Measurements from ENCODE around the gene ATP5ME.

Gene ATP5ME

DNA sequence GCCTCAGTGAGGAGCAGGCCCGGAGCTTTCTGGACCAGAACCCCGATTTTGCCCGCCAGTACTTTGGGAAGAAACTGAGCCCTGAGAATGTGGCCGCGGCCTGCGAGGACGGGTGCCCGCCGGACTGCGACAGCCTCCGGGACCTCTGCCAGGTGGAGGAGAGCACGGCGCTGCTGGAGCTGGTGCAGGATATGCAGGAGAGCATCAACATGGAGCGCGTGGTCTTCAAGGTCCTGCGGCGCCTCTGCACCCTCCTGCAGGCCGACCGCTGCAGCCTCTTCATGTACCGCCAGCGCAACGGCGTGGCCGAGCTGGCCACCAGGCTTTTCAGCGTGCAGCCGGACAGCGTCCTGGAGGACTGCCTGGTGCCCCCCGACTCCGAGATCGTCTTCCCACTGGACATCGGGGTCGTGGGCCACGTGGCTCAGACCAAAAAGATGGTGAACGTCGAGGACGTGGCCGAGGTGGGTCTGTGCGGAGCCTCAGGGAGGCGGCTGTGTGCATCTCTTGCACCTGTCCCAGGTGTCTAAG lies 48.4 kb downstream of the ATP5ME start:
- no peak overlapping the region for H3K4me3 ChIP-seq (ENCODE audit: low read length)
- TF ChIP-seq, protein P1, sequence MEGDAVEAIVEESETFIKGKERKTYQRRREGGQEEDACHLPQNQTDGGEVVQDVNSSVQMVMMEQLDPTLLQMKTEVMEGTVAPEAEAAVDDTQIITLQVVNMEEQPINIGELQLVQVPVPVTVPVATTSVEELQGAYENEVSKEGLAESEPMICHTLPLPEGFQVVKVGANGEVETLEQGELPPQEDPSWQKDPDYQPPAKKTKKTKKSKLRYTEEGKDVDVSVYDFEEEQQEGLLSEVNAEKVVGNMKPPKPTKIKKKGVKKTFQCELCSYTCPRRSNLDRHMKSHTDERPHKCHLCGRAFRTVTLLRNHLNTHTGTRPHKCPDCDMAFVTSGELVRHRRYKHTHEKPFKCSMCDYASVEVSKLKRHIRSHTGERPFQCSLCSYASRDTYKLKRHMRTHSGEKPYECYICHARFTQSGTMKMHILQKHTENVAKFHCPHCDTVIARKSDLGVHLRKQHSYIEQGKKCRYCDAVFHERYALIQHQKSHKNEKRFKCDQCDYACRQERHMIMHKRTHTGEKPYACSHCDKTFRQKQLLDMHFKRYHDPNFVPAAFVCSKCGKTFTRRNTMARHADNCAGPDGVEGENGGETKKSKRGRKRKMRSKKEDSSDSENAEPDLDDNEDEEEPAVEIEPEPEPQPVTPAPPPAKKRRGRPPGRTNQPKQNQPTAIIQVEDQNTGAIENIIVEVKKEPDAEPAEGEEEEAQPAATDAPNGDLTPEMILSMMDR (IDR thresholded peaks at IDR 0.05; ENCODE audit: insufficient read depth, low read depth, low read length, missing control alignments) = no peak
- DNase-seq (ENCODE audit: low read depth) = no peak

DNA sequence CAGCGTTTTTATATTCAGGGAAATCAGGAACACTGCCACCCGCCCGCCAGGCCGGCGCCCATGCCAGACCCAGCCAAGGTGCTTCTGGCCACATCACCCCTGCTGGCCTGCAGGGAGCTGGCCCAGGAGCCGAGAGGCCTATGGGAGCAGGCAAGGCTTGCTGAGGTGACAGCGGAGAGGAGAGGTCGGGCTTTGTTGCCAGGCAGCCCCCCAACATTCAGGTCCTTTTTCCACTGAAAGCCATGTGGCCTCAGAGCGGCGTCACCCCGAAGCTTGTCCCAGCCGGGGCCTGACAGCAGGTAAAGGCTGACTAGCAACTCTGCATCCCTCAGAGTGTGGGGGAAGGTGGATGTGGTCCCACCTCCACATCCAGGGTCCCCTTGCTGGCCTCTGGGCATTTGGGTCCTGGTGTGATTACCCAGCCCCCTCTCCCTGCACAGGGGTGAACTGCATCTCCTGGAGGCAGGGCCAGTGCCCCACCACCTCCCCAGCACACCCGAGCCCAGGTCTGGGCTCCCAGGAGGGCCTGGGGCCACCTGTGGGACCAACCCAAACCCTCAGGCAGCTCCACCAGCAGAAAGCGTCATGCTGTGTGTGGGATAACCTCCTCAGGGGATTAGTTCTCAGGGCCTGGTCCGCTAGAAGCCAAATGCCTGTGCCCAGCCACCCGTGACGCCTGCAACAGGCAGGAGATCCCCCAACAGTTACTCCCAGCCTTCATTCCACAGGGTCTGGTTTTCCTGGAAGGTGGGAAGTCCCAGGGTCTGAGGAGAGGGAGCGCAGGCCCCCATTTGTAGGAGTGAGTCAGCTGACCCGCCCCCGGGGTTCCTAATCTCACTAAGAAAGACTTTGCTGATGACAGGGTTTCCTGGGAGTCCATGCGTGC lies 49.1 kb downstream of the ATP5ME start, which contains the start of gene PDE6B:
Gene PDE6B (plus strand): TSS at position 869 of the 886 bp plus-strand sequence. CDS start 54 bp downstream, outside the sequence.
- DNase-seq (ENCODE audit: low read depth) = no peak
- TF ChIP-seq, protein P1 (IDR thresholded peaks at IDR 0.05; ENCODE audit: insufficient read depth, low read depth, low read length, missing control alignments) = no peak
- no peak within 1 kb of the TSS for H3K4me3 ChIP-seq (ENCODE audit: low read length)

DNA sequence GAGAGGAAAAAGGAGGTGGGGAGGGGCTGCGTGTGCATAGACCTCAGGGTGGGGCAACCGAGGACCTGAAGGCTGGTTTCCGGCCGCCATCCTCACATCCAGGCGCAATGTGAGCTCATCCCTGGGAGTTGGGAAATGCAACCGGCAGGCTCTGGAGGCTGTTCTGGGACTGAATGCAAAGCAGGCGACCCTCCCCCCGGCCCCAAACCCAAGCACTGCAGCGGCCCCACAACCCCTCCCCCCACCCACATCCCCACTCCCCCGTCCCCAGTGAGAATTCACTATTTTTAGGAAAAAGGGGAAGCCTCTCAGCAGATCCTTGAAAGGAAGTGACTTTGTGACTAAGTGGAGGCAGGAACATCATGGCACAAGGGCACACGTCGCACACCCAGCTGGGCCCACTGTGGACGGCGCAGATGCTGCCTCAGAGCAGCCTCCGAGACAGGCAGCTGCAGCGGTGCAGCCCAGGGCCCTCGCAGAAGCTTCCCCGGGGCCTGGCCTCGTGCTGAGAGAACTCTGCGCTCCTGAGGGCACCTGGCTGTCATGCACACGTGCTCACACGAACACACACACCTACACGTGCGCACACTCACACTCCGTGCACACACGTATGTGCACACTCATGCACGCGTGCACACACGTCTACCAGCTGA lies 50.0 kb downstream of the ATP5ME start:
- TF ChIP-seq, protein P1 (IDR thresholded peaks at IDR 0.05; ENCODE audit: insufficient read depth, low read depth, low read length, missing control alignments) = no peak
- H3K4me3 ChIP-seq (ENCODE audit: low read length) = no peak overlapping the region
- DNase-seq (ENCODE audit: low read depth) = no peak

DNA sequence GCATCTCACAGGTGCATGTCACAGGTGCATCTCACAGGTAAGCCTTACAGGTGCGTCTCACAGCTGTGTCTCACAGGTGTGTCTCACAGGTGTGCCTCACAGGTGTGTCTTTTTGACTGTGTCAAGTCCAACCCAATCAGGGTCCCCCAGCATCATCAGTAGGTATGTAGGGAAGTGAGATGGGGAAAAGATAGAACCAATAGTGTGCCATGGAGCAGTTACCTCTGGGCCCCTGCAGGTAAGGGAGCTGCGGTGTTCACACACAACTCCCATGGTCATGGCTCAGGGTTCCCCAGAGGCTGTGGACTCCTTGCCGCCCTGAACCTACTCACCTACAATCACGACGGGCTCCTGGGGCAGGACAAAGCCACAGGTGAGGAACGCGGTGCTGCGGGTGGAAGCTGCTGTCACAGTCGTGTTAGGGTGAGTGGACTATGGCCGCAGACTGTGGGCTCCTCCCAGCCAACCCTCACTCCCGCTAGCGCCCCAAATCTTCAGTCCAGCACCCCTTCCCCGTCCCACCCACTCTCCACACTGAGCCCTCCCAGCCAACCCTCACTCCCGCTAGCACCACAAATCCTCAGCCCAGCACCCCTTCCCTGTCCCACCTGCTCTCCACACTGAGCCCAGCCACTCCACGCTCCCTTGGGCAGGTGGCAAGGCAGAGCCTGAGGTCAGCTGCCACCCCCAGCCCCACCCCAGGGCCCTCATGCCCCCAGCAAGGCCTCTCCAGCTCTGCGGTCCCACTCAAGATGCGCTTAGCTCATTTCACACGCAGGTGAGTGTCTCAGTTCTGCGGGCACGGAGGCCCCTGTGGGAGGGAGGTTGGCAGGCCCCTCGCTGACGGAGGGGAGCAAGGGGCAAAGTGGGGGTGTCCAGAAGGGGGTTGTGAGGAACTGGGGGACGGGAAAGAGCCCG lies 50.8 kb downstream of the ATP5ME start:
- DNase-seq (ENCODE audit: low read depth) = no peak
- TF ChIP-seq, protein P1 (IDR thresholded peaks at IDR 0.05; ENCODE audit: insufficient read depth, low read depth, low read length, missing control alignments) = no peak
- H3K4me3 ChIP-seq (ENCODE audit: low read length) = no peak overlapping the region

Data from epithelial cell of esophagus (primary cell).